Measurements from ENCODE around the gene SLC34A1.

DNA sequence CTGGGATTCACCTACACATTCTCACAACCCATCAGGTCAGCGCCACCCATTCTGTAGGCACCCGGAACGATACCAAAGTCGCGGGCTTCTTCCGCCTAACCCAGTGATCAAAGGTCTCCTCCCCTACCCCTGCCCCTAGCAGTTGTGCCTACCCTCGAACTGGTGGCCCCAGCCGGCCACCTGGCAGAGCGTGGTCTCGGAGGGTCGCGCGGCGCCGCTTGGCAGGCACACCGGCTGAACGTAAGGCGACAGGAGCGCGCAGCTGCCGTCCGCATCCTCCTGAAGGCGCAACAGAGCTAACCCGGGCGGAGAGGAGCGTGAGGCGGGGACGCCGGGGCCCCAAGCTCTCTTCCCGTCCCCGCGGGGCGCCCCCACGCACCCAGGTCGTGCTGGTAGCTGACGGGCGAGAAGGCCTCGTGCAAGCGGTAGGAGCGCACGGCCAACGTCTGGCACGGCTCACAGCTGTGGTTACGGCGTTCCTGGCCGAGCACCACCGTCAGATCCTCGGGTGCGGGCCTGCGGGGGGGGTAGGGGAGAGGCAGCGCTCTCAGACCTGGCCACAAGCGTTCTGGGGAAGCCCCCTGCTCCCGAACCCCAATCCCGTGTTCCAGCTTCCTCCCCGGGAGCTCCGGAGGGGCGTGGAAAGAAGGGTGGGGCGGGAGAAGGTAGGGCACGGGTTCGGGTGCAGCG, 19.0 kb downstream of the SLC34A1 start:
- TF ChIP-seq CTCF (conservative IDR thresholded peaks at IDR 0.05; ENCODE audit: low read length) (no peak), EZH2phosphoT487 (IDR thresholded peaks at IDR 0.05; ENCODE audit: borderline replicate concordance, low read depth, low read length) (no peak)

All from OCI-LY7 (cell line).